ENCODE measurements around the gene RRP36.
A peak's percentile ranks its signal among the peaks of the same experiment; 100 is the strongest.

The RRP36 gene

GRCh38 chr6:43074847-43075669 lies 53.6 kb downstream of the RRP36 start:
- no peak for DNase-seq

- DNase-seq = peak; percentile 81
Observed at GRCh38 chr6:43075670-43076463, 54.4 kb downstream of the RRP36 start, which contains the start of gene PTK7. TSS of gene PTK7 (plus strand) at chr6:43076314. CDS start at chr6:43076489, 175 bp downstream.

GRCh38 chr6:43076464-43077332 lies 55.3 kb downstream of the RRP36 start:
- peak; percentile 28 for DNase-seq

GRCh38 chr6:43077333-43077809 lies 55.9 kb downstream of the RRP36 start:
- DNase-seq = no peak

GRCh38 chr6:43077981-43078511 lies 56.6 kb downstream of the RRP36 start:
- no peak for DNase-seq

GRCh38 chr6:43078691-43079090 lies 57.3 kb downstream of the RRP36 start:
- DNase-seq = no peak
